CD4-positive, CD25-positive, alpha-beta regulatory T cell (primary cell): ENCODE measurements around the gene MTCP1. TPM values are rescaled to one million over a fixed set of nuclear protein-coding genes. Genes with fewer than 3 reads are reported as not detected.

Experiments used
- ATAC-seq, 2 donors: fragments of 150-1000 bp; cut with Tn5 transposase; one replicate each; pipeline ENCODE4 v1.10.0; 2021; ENCODE audit warnings: low read depth in 2 of 2, moderate number of reproducible peaks in 2 of 2, moderate library complexity in 1 of 2
- DNase-seq, 3 donors: peaks; one replicate each; pipeline versions ENCODE4 v3.0.0 to v3.0.0-alpha.2; 2012 to 2022; ENCODE audit warnings: mixed read lengths in 1 of 3
- H3K27ac ChIP-seq: one replicate; pipeline ENCODE4 v1.7.0; 2013; ENCODE audit warnings: mild to moderate bottlenecking, low read length; ENCODE audit not compliant: insufficient read depth, poor library complexity, severe bottlenecking
- H3K27me3 ChIP-seq: one replicate; pipeline ENCODE4 v1.7.0; 2013; ENCODE audit warnings: low read length; ENCODE audit not compliant: control insufficient read depth, insufficient read depth
- H3K36me3 ChIP-seq: one replicate; pipeline ENCODE4 v1.7.0; 2013; ENCODE audit warnings: mild to moderate bottlenecking, low read length, moderate library complexity; ENCODE audit not compliant: control insufficient read depth, insufficient read depth
- H3K4me1 ChIP-seq: 2 replicates; pipeline ENCODE4 v1.7.0; 2013; ENCODE audit warnings: mild to moderate bottlenecking, low read length; ENCODE audit not compliant: insufficient read depth, control insufficient read depth, poor library complexity, severe bottlenecking
- H3K4me3 ChIP-seq: one replicate; pipeline ENCODE4 v1.7.0; 2013; ENCODE audit warnings: low read depth, mild to moderate bottlenecking, low read length, moderate library complexity
- H3K9me3 ChIP-seq, 2 experiments: 1 replicate in 1 of 2; 2 replicates in 1 of 2; pipeline ENCODE4 v1.7.0; 2013; ENCODE audit warnings: low read length in 2 of 2, mild to moderate bottlenecking in 1 of 2, moderate library complexity in 1 of 2; ENCODE audit not compliant: control insufficient read depth in 2 of 2
- H3K27ac Mint-ChIP-seq, 3 donors: one replicate each; pipeline ENCODE4 v1.8.0; 2020 to 2022; ENCODE audit warnings: mild to moderate bottlenecking in 3 of 3, mixed read lengths in 3 of 3, moderate library complexity in 2 of 3
- H3K27me3 Mint-ChIP-seq: one replicate; pipeline ENCODE4 v1.8.0; 2022; ENCODE audit warnings: mild to moderate bottlenecking, mixed read lengths
- H3K36me3 Mint-ChIP-seq: one replicate; pipeline ENCODE4 v1.8.0; 2020; ENCODE audit warnings: mixed read lengths
- H3K4me1 Mint-ChIP-seq, 4 donors: one replicate each; pipeline ENCODE4 v1.8.0; 2020 to 2022; ENCODE audit warnings: mixed read lengths in 4 of 4, mild to moderate bottlenecking in 1 of 4
- H3K4me3 Mint-ChIP-seq, 4 donors: one replicate each; pipeline ENCODE4 v1.8.0; 2020 to 2022; ENCODE audit warnings: mild to moderate bottlenecking in 4 of 4, mixed read lengths in 4 of 4, moderate library complexity in 3 of 4
- H3K9me3 Mint-ChIP-seq, 7 donors: one replicate each; pipeline ENCODE4 v1.8.0; 2020 to 2022; ENCODE audit warnings: mixed read lengths in 7 of 7, mild to moderate bottlenecking in 3 of 7, moderate library complexity in 2 of 7
- polyA plus RNA-seq, 4 donors: library from polyadenylated mRNA; unstranded; fragments of 300-500 nt; fragmentation: Illumina TruSeq; gene quantifications; one replicate each; pipeline ENCODE4 v1.2.3, GENCODE V29; 2021
- total RNA-seq: library from RNA; stranded (reverse); gene quantifications from one replicate; pipeline ENCODE4 v1.2.3, GENCODE V29; 2022

The MTCP1 gene
- total and polyA plus RNA-seq, 5 donors from 2014 or later = 16.1 to 30.6 (median 25.2) TPM

DNA sequence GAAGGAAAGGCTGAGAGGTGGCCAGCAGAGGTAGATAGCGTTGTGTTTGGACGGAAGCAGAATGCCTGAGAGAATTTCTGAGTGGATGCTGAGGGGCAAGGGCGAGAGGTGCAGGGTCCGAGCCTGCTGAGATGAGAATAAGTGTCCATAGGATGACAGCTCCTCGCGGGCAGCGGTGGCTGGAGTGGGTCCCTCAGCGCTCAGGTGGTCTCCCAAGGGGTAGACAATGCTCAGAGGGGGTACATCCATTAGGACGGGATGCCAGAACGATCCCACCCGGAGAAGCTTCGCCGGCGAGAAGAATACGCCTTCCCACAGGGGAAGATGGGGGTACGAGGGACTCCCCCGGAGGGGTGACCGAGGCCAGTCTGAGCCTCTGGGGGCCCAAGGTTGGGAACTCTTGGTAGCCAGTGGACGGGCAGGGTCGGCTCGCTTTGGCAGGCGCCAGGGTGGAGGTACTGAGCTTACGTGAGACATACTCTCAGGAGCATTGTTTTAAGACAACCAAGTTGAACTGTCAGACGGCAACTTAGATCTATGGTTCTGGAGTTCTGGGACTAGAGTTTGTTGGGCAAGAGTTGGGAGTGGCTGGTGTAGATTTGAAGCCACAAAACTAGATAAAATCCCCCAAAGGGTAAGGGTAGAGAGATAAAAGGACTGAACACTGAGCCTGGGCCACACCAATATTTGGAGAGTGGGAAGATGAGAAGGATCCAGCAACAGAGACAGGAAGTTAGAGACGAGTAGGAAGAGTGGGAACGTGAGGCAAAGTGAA lies 16.2 kb upstream of the MTCP1 start:
- peaks cover 2% of the 10 kb centered on the region for H3K36me3 Mint-ChIP-seq
- no peak for ATAC-seq
- H3K27me3 Mint-ChIP-seq = no peaks in the 10 kb centered on the region
- Histone ChIP-seq H3K4me3 (no peak overlapping the region), H3K36me3 (peaks cover 23% of the 10 kb centered on the region), H3K27ac (no peak overlapping the region), H3K27me3 (no peaks in the 10 kb centered on the region), H3K4me1 (no peaks in the 10 kb centered on the region), H3K9me3 (no peaks in the 10 kb centered on the region)
- no peaks in the 10 kb centered on the region for H3K9me3 Mint-ChIP-seq
- peaks cover 0 to 13% (median 1%) of the 10 kb centered on the region in 4 donors for H3K4me1 Mint-ChIP-seq
- no peak overlapping the region for H3K4me3 Mint-ChIP-seq
- no peak for DNase-seq
- peak overlapping the region in 2 of 3 donors; percentile 3 to 50 for H3K27ac Mint-ChIP-seq

DNA sequence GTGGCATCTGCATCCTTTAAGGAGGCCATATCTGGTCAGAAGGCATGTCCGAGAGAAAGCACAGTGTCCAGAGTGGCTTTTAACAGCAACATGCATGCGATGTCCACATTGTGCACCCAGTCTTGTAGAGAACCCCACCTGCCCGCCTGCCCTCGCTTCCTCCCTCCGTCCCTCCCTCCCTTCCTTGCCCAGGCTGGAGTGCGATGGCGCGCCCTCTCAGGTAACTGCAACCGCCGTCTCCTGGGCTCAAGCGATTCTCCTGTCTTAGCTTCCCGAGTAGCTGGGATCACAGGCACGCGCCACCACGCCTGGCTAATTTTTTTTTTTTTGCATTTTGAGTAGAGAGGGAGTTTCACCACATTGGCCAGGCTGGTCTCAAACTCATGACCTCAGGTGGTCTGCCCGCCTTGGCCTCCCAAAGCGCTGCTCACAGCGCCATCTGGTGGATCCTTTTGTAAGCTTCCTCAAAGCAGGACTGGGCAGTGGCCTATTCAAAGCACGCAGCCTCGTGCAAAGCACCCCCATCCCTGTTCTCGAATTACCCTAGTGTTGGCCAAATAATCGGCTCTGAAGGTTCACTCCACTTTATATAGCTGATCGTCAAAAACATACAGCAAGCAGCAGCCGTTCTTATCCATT lies 15.4 kb upstream of the MTCP1 start:
- H3K27ac Mint-ChIP-seq = peak overlapping the region in 1 of 3 donors; percentile 83
- Histone ChIP-seq H3K27me3 (no peaks in the 10 kb centered on the region), H3K36me3 (peaks cover 24% of the 10 kb centered on the region), H3K4me1 (no peaks in the 10 kb centered on the region), H3K9me3 (no peaks in the 10 kb centered on the region), H3K27ac (no peak overlapping the region), H3K4me3 (no peak overlapping the region)
- H3K4me1 Mint-ChIP-seq = peaks cover 0 to 13% (median 1%) of the 10 kb centered on the region in 4 donors
- no peaks in the 10 kb centered on the region for H3K9me3 Mint-ChIP-seq
- H3K36me3 Mint-ChIP-seq = no peaks in the 10 kb centered on the region
- no peaks in the 10 kb centered on the region for H3K27me3 Mint-ChIP-seq
- no peak overlapping the region for H3K4me3 Mint-ChIP-seq
- ATAC-seq = no peak
- peak; percentile 16 to 45 (median 30) for DNase-seq

DNA sequence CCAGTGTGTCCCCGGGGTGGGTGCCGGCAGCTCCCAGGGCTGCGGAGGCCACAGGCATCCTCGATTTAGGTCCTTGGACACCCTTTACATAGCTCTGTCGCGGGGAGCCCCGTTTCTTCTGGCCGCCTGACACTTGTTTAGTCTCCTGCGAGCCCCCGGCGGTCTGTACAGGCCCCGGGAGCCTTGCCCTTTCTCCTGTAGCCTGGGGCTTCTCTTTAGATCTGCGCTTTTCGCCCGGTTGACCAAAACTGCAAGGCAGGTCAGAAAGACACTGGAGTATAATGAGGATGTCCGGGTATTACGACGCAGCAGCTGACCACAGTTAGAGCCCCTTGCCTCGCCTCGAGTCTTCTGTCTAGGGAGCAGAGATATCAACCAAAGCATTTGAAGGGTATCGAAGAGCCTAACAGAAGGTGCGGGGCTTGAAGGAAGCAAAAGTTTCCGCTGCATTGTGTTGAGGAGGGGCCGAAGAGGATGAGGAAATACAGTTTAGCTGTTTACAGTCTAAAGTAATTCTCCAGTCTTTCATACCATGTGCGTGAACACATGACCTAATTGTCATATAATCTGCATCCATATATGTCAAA lies 851 bp upstream of the MTCP1 start:
- Histone ChIP-seq H3K27ac (peak overlapping the region; percentile 82), H3K27me3 (no peaks in the 10 kb centered on the region), H3K9me3 (no peaks in the 10 kb centered on the region), H3K4me3 (peak overlapping the region; percentile 81), H3K4me1 (peaks cover 31% of the 10 kb centered on the region), H3K36me3 (peaks cover 11% of the 10 kb centered on the region)
- no peaks in the 10 kb centered on the region for H3K27me3 Mint-ChIP-seq
- peak overlapping the region; percentile 54 to 94 (median 93) for H3K27ac Mint-ChIP-seq
- H3K9me3 Mint-ChIP-seq = peaks cover 0 to 2% (median 0%) of the 10 kb centered on the region in 7 donors
- H3K36me3 Mint-ChIP-seq = peaks cover 12% of the 10 kb centered on the region
- peaks cover 9 to 60% (median 43%) of the 10 kb centered on the region in 4 donors for H3K4me1 Mint-ChIP-seq
- ATAC-seq = no peak
- peak overlapping the region; percentile 89 to 97 (median 94) for H3K4me3 Mint-ChIP-seq
- peak in 1 of 3 donors; percentile 48 for DNase-seq

DNA sequence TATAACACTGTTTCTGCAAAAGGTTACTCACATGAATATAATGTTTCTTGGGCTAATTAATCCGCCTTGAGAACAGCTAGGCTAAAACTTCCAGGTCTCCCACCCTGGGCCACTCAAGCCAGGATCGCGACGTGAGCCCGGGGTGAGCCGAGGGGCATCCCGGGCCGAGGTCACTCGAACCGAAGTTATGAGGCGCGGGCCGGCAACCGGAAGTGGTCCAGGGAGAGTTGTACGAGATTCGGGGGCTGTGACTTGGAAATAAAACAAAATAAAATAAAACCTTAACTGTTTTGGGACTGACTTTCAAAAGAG lies 317 bp downstream of the MTCP1 start:
- Mint-ChIP-seq H3K27ac (peak overlapping the region; percentile 61 to 89 (median 83)), H3K4me1 (peaks cover 9 to 58% (median 43%) of the 10 kb centered on the region in 4 donors)
- no peak for DNase-seq

DNA sequence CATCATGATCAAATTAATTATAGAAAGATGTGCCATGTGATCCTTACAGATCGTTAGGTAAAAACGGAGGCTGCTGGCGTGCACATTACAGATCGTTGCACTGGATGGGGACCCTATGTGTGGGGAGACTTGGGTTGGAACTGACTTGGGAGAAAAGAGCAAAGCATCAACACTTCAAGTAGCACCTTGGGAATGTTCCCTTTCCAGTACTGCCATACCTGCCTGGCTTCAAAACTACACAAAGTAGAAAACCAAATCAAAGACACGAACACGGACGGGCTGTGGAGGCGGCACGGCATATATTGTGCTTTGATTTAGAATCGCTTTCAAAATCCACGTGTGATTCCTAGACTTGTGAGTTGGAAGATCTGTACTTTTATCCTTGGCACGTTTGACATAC lies 898 bp downstream of the MTCP1 start:
- Mint-ChIP-seq H3K27ac (peak overlapping the region; percentile 4 to 89 (median 61)), H3K4me1 (peaks cover 9 to 52% (median 40%) of the 10 kb centered on the region in 4 donors), H3K9me3 (peaks cover 0 to 2% (median 0%) of the 10 kb centered on the region in 7 donors), H3K27me3 (no peaks in the 10 kb centered on the region), H3K4me3 (peak overlapping the region; percentile 70 to 95 (median 82)), H3K36me3 (peaks cover 4% of the 10 kb centered on the region)
- H3K27ac ChIP-seq = peak overlapping the region; percentile 82
- peak overlapping the region; percentile 92 for H3K4me3 ChIP-seq
- H3K27me3 ChIP-seq = no peaks in the 10 kb centered on the region
- peaks cover 31% of the 10 kb centered on the region for H3K4me1 ChIP-seq
- H3K9me3 ChIP-seq = no peaks in the 10 kb centered on the region
- H3K36me3 ChIP-seq = peaks cover 7% of the 10 kb centered on the region
- DNase-seq (no peak), ATAC-seq (no peak)

More for the DNA sequence above, 317 bp downstream of the MTCP1 start:
- no peaks in the 10 kb centered on the region for H3K9me3 ChIP-seq
- Mint-ChIP-seq H3K4me3 (peak overlapping the region; percentile 70 to 95 (median 82)), H3K27me3 (no peaks in the 10 kb centered on the region), H3K9me3 (peaks cover 0 to 2% (median 0%) of the 10 kb centered on the region in 7 donors), H3K36me3 (peaks cover 9% of the 10 kb centered on the region)
- peaks cover 7% of the 10 kb centered on the region for H3K36me3 ChIP-seq
- H3K4me1 ChIP-seq = peaks cover 31% of the 10 kb centered on the region
- H3K4me3 ChIP-seq = peak overlapping the region; percentile 92
- peak overlapping the region; percentile 82 for H3K27ac ChIP-seq
- H3K27me3 ChIP-seq = no peaks in the 10 kb centered on the region
- ATAC-seq = no peak

DNA sequence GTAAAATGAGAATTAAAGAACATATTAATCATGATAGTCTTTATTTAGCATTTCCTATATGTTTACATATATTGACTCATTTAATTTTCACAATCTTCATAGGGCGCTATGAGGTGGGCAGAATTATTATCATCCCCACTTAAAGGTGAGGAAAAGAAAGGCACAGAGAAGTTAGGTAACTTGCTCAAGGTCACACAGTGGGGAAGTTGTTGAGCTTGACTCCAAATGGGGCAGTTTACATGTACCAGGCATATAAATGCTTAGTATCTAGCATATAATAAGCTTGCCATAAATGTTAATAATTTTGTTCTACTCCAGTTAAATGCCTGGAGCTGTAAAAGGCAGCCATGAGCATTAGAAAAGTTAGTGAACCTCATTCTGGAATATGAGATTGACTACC lies 1.5 kb downstream of the MTCP1 start:
- no peak for ATAC-seq
- Histone ChIP-seq H3K4me3 (peak overlapping the region; percentile 92), H3K4me1 (peaks cover 30% of the 10 kb centered on the region), H3K27me3 (no peaks in the 10 kb centered on the region), H3K27ac (peak overlapping the region; percentile 14), H3K9me3 (no peaks in the 10 kb centered on the region), H3K36me3 (peaks cover 6% of the 10 kb centered on the region)
- DNase-seq = no peak
- no peaks in the 10 kb centered on the region for H3K27me3 Mint-ChIP-seq
- H3K27ac Mint-ChIP-seq = peak overlapping the region; percentile 2 to 61 (median 60)
- H3K4me1 Mint-ChIP-seq = peaks cover 9 to 51% (median 39%) of the 10 kb centered on the region in 4 donors
- H3K9me3 Mint-ChIP-seq = peaks cover 0 to 2% (median 0%) of the 10 kb centered on the region in 7 donors
- peak overlapping the region in 3 of 4 donors; percentile 79 to 95 (median 85) for H3K4me3 Mint-ChIP-seq
- peaks cover 4% of the 10 kb centered on the region for H3K36me3 Mint-ChIP-seq

DNA sequence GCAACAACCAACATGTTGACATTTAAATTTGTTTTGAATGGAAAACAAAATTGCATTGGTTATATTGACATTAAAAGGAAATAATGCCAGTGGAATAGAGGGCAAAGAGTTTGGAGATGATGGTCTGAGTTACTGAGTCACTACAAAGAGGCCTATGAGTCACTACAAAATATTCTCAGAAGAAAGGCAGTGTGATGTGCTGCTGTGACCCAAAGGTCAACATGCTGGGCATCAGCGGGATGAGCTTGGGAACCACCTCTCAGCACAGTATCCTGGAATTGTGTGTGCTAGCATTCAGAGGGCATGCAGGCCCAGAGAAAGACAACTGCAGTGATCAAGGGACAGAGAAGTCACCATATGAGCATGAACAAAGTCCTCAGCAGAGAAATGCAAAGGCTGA lies 2.8 kb downstream of the MTCP1 start:
- Mint-ChIP-seq H3K27me3 (no peaks in the 10 kb centered on the region), H3K36me3 (no peaks in the 10 kb centered on the region), H3K4me1 (peaks cover 0 to 38% (median 28%) of the 10 kb centered on the region in 4 donors), H3K4me3 (peak overlapping the region in 1 of 4 donors; percentile 66), H3K27ac (peak overlapping the region in 1 of 3 donors; percentile 59), H3K9me3 (no peaks in the 10 kb centered on the region)
- no peaks in the 10 kb centered on the region for H3K9me3 ChIP-seq
- H3K36me3 ChIP-seq = no peaks in the 10 kb centered on the region
- H3K4me3 ChIP-seq = no peak overlapping the region
- peaks cover 23% of the 10 kb centered on the region for H3K4me1 ChIP-seq
- no peak overlapping the region for H3K27ac ChIP-seq
- H3K27me3 ChIP-seq = no peaks in the 10 kb centered on the region
- DNase-seq = no peak
- ATAC-seq = no peak
